Smooth muscle cell of bladder (primary cell): ENCODE measurements around the gene CLN6. TPM values are rescaled to one million over a fixed set of nuclear protein-coding genes. Genes with fewer than 3 reads are reported as not detected.

Experiments
- total RNA-seq: library from RNA; depleted of rRNA; stranded (reverse); fragments of >200 nt; gene quantifications from 2 replicates; pipeline ENCODE4 v1.2.3, GENCODE V29; 2014

The CLN6 gene
- total RNA-seq, result 5.0 and 6.7 TPM in 2 replicates

DNA sequence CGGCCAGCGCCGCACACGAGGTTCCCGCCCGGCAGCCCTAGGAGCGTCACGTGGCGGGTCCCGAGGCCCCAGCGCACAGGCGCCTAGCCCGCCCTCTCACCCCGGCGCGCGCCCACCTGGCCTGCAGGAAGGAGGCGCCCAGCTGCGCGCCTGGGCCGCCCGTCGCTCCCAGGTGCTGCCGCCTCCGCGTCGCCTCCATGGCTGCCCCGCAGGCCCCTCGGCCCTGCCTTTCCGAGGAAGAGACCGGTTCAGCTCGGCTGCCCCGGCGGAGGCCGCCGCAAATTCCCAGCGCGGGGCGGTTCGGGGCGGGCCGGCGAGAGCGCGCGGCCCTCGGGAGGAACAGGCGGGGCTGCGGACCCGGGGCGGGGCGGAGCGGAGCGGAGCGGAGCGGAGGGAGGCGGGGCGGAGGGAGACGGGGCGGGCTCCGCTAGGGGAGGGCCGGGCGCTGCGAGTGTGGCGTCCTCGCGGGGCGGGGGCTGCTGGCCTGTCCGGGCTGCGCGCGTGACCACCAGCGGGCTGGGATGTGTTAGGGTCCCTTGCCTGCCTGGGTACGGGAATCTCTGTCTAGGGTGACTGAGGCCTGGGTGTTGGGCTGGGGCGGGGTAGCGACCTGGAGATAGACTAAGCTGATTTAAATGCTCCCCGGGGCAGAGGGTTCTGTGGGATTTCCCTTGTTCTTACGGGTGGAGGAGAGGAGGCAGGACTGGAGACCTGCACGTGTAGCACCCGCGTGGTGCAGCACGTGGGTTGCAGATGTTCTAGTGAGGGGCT lies at the start of gene CLN6:
TSS of gene CLN6 (minus strand) at position 343 of the 771 bp plus-strand sequence. CDS start at position 199, 144 bp downstream.

DNA sequence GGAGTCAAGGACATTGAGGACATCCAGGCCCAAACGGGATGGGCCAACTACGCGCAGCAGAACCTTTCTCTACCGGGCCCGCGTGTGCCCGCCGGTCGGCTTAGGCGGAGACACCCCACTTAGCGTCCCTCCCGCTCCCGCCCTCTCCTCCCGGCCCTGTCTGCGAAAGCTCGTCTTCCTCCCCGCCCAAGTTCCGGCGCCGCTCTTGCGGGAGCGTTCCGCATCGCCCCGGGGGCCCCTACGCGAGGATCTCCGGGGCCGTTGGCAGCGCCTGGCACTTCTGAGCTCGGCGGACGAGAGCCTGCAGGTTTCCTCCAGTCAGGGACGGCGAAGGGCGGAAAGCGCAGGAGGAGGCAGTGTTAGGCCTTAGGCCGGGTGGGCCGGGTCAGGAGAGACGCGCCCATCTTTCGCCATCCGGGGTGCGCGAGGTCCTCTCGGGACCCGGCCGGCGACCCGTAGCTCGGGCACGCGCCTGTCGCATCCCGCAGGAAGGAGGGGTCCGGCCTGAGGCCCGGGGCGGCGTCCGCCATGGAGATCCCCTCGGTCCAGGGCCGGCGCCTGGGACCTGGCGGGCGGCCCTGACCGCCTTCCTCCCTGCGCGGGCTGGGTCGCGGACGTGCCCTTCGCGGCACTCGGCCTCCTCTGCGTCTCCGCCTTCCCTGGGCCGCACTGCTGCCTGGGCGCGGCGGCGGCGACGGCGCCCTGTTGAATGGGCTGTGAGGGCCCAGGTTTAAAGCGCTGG lies 48.2 kb upstream of the CLN6 start, which contains the start of gene FEM1B:
TSS of gene FEM1B (plus strand) at position 143 of the 742 bp plus-strand sequence. CDS start 673 bp downstream, outside the sequence.

DNA sequence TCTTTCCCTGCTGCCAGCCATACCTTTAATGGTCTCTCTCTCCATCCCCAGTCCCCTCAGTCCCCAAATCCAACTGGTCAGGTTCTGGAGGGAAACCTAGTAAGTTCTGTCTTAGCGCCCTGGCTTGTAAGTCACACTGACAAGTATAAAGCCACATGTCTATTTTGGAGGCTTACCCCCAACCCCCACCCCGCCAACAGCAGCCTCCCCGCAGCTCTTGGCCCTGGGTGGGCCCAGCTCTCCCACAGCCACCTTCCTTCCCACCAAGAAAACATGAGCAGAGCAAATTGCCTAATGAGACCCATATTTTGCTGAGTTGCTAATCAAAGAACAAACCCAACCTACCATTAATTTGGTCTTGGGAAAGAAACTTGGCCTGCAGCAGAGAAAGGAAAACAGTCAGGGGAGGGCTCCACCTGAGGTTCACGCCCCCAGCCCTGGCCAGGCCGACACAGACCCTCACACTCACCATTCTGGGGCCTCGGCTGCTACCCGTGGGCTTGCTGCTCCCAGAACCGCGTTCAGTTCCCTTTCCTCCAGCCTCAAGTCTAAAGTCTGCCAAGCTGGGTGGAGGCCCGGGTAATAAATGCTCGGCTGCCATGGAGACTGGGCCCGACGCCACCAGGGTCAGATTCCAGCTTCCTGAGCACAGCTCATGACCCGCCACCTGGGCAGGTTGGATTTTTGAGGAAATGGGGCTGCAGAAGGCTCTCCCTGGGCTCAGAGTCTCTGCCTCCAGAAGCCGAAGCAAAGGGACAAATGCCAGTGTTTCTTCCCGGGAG lies 24.6 kb downstream of the CLN6 start, which contains the start of gene CALML4:
TSS of gene CALML4 (minus strand) at position 557 of the 782 bp plus-strand sequence. CDS start at position 472, 85 bp downstream.

Other genes with a start within 250 kb of the CLN6 start
- 9.4 and 10.1 TPM in 2 replicates for gene PIAS1, start 175.4 kb downstream of the CLN6 start, total RNA-seq
- gene CALML4, start 24.4 kb downstream of the CLN6 start, total RNA-seq, result 1.1 and 1.4 TPM in 2 replicates
- gene FEM1B, start 48.0 kb upstream of the CLN6 start, total RNA-seq, result 34.9 and 44.1 TPM in 2 replicates
- gene ITGA11, start 202.4 kb upstream of the CLN6 start, total RNA-seq, result 28.6 and 55.0 TPM in 2 replicates